Uterus (tissue), 4 donors: ENCODE data around the gene CLMP. TPM values are rescaled to one million over a fixed set of nuclear protein-coding genes. Genes with fewer than 3 reads are reported as not detected.

ENCODE experiments used
- DNase-seq, 2 donors: peaks; one replicate each; pipeline ENCODE4 v3.0.0-alpha.2; 2019 to 2020
- H3K27ac ChIP-seq, 2 donors: fragments of 200-600 bp; sonication (generic); 1 replicate in 1 of 2; 2 replicates in 1 of 2; pipeline ENCODE4 v1.5.1; 2016 to 2018
- H3K27me3 ChIP-seq, 2 donors: fragments of 200-600 bp; sonication (generic); one replicate each; pipeline ENCODE4 v1.5.1; 2018 to 2019; ENCODE audit warnings: control low read depth in 1 of 2
- H3K36me3 ChIP-seq, 2 donors: fragments of 200-600 bp; sonication (generic); one replicate each; pipeline ENCODE4 v1.5.1; 2019; ENCODE audit warnings: control low read depth in 1 of 2
- H3K4me1 ChIP-seq, 2 donors: fragments of 200-600 bp; sonication (generic); one replicate each; pipeline ENCODE4 v1.5.1; 2018 to 2019; ENCODE audit warnings: control low read depth in 1 of 2
- H3K4me3 ChIP-seq, 2 donors: fragments of 200-600 bp; sonication (generic); 1 replicate in 1 of 2; 2 replicates in 1 of 2; pipeline ENCODE4 v1.5.1; 2018 to 2019; ENCODE audit warnings: mild to moderate bottlenecking in 1 of 2
- H3K9me3 ChIP-seq, 2 donors: fragments of 200-600 bp; sonication (generic); one replicate each; pipeline ENCODE4 v1.5.1; 2019; ENCODE audit warnings: control low read depth in 1 of 2
- CTCF ChIP-seq, 4 experiments: fragments of 200-600 bp in 2 of 4; fragments of 450-650 bp in 2 of 4; sonication (generic) in 2 of 4; IDR thresholded peaks; one replicate each; pipeline ENCODE4 v1.5.1; 2016 to 2019; ENCODE audit warnings: antibody characterized with exemption in 4 of 4, mild to moderate bottlenecking in 2 of 4, moderate library complexity in 1 of 4
- POLR2A ChIP-seq, 2 donors: fragments of 450-650 bp; IDR thresholded peaks; one replicate each; pipeline ENCODE4 v1.6.1; 2016; ENCODE audit warnings: antibody characterized with exemption in 2 of 2, mild to moderate bottlenecking in 1 of 2, moderate library complexity in 1 of 2
- intact Hi-C: fragments of 100-400 bp; cut with DNase I; formaldehyde crosslinking; loops from one replicate; pipeline ENCODE4 v1.15.1; 2023; ENCODE audit warnings: low total_unique reads
- total RNA-seq, 4 donors: library from RNA; depleted of rRNA in 3 of 4; stranded (reverse); fragments of >200 nt in 3 of 4; gene quantifications; one replicate each; pipeline versions ENCODE4 v1.1.0 to v1.2.4, GENCODE V29; 2014 to 2023
- donor health status: DM: yes; HTN: yes; CAD: no.

The CLMP gene
- total RNA-seq, 4 donors from 2014 or later: 51.6 to 143 (median 95.7) TPM

- peaks cover 0 to 9% of the 10 kb centered on the region in 2 donors for H3K4me1 ChIP-seq
- no peak overlapping the region for H3K4me3 ChIP-seq
- no peak for DNase-seq
- no peaks in the 10 kb centered on the region for H3K27me3 ChIP-seq
- no peak for TF ChIP-seq CTCF (IDR thresholded peaks at IDR 0.05)
- no peak for TF ChIP-seq POLR2A (IDR thresholded peaks at IDR 0.05)
- no peaks in the 10 kb centered on the region for H3K36me3 ChIP-seq
- no peak overlapping the region for H3K27ac ChIP-seq
- no peaks in the 10 kb centered on the region for H3K9me3 ChIP-seq
- intact Hi-C loops: no loop called here
These were observed 87.0 kb downstream of the CLMP start for GRCh38 chr11:123107945-123108495.

GRCh38 chr11:123104697-123105096 lies 90.4 kb downstream of the CLMP start:
- DNase-seq: no peak
- H3K4me3 ChIP-seq: no peak overlapping the region
- H3K27me3 ChIP-seq: no peaks in the 10 kb centered on the region
- H3K4me1 ChIP-seq: peaks cover 0 to 14% of the 10 kb centered on the region in 2 donors
- H3K9me3 ChIP-seq: no peaks in the 10 kb centered on the region
- H3K27ac ChIP-seq: peak overlapping the region in 1 of 2 donors; percentile 3
- intact Hi-C loops: no loop called here
- H3K36me3 ChIP-seq: no peaks in the 10 kb centered on the region
- TF ChIP-seq CTCF (IDR thresholded peaks at IDR 0.05): no peak
- TF ChIP-seq POLR2A (IDR thresholded peaks at IDR 0.05): no peak

GRCh38 chr11:123103326-123103980 lies 91.6 kb downstream of the CLMP start:
- H3K27ac ChIP-seq: peak overlapping the region; percentile 20 to 72
- peak; percentile 50 to 66 for DNase-seq
- H3K4me1 ChIP-seq: peaks cover 0 to 14% of the 10 kb centered on the region in 2 donors

GRCh38 chr11:123100379-123101085 lies 94.5 kb downstream of the CLMP start:
- Histone ChIP-seq H3K4me1 (peaks cover 0 to 14% of the 10 kb centered on the region in 2 donors), H3K9me3 (no peaks in the 10 kb centered on the region), H3K36me3 (no peaks in the 10 kb centered on the region), H3K4me3 (no peak overlapping the region), H3K27ac (peak overlapping the region; percentile 51 to 65), H3K27me3 (no peaks in the 10 kb centered on the region)
- peak; percentile 52 to 54 for DNase-seq
- no peak for TF ChIP-seq POLR2A (IDR thresholded peaks at IDR 0.05)
- TF ChIP-seq CTCF (IDR thresholded peaks at IDR 0.05): no peak
- intact Hi-C loops: no loop called here

More at GRCh38 chr11:123103326-123103980, 91.6 kb downstream of the CLMP start:
- intact Hi-C loops: no loop called here
- Histone ChIP-seq H3K9me3 (no peaks in the 10 kb centered on the region), H3K27me3 (no peaks in the 10 kb centered on the region), H3K4me3 (no peak overlapping the region), H3K36me3 (no peaks in the 10 kb centered on the region)
- TF ChIP-seq POLR2A (IDR thresholded peaks at IDR 0.05) (no peak), CTCF (IDR thresholded peaks at IDR 0.05) (peak; percentile 49 to 68 (median 60))

GRCh38 chr11:123098990-123099389 lies 96.1 kb downstream of the CLMP start:
- no peak overlapping the region for H3K4me3 ChIP-seq
- H3K9me3 ChIP-seq: no peaks in the 10 kb centered on the region
- peaks cover 0 to 10% of the 10 kb centered on the region in 2 donors for H3K4me1 ChIP-seq
- no peak overlapping the region for H3K27ac ChIP-seq
- H3K27me3 ChIP-seq: no peaks in the 10 kb centered on the region
- no peak for TF ChIP-seq POLR2A (IDR thresholded peaks at IDR 0.05)
- TF ChIP-seq CTCF (IDR thresholded peaks at IDR 0.05): no peak
- intact Hi-C loops: no loop called here
- H3K36me3 ChIP-seq: no peaks in the 10 kb centered on the region
- no peak for DNase-seq
